ENCODE measurements around the gene ALK.

The ALK gene

GRCh38 chr2:29940706-29941105, 19.3 kb upstream of the ALK start:
- Histone ChIP-seq H3K27ac (ENCODE audit: extremely low read depth, low read depth, low read length) (no peak overlapping the region), H3K36me3 (ENCODE audit: control insufficient read depth in 2 of 2, insufficient read depth in 1 of 2, low read length in 2 of 2) (no peaks in the 10 kb centered on the region), H3K4me3 (ENCODE audit: low read depth, low read length) (no peak overlapping the region), H3K9me3 (ENCODE audit: control insufficient read depth, insufficient read depth, low read depth, low read length) (no peaks in the 10 kb centered on the region), H3K4me1 (ENCODE audit: control insufficient read depth, insufficient read depth, low read length) (no peaks in the 10 kb centered on the region)
- POLR2A ChIA-PET, result no interaction called here
- CTCF ChIA-PET, result interaction anchor here (0.7 kb wide), 1 partner anchor 160 kb away, joined by 3 read pairs; no protein-coding TSS in a partner anchor
- TF ChIP-seq HOXA7 (CRISPR knock-in tag; IDR thresholded peaks at IDR 0.05; ENCODE audit: borderline replicate concordance) (no peak), EGR2 (tag by site-specific recombination; IDR thresholded peaks at IDR 0.05; ENCODE audit: low read depth) (no peak), KLF16 (tag by site-specific recombination; IDR thresholded peaks at IDR 0.05) (no peak), ZBTB20 (tag by site-specific recombination; IDR thresholded peaks at IDR 0.05) (no peak), ZNF747 (tag by site-specific recombination; IDR thresholded peaks at IDR 0.05) (no peak), ZNF433 (tag by site-specific recombination; IDR thresholded peaks at IDR 0.05; ENCODE audit: low read depth) (no peak), ZNF423 (tag by site-specific recombination; IDR thresholded peaks at IDR 0.05) (no peak), KLF1 (tag by site-specific recombination; IDR thresholded peaks at IDR 0.05) (no peak), ZNF514 (tag by site-specific recombination; IDR thresholded peaks at IDR 0.05) (no peak)
- TF ChIP-seq, protein P1, sequence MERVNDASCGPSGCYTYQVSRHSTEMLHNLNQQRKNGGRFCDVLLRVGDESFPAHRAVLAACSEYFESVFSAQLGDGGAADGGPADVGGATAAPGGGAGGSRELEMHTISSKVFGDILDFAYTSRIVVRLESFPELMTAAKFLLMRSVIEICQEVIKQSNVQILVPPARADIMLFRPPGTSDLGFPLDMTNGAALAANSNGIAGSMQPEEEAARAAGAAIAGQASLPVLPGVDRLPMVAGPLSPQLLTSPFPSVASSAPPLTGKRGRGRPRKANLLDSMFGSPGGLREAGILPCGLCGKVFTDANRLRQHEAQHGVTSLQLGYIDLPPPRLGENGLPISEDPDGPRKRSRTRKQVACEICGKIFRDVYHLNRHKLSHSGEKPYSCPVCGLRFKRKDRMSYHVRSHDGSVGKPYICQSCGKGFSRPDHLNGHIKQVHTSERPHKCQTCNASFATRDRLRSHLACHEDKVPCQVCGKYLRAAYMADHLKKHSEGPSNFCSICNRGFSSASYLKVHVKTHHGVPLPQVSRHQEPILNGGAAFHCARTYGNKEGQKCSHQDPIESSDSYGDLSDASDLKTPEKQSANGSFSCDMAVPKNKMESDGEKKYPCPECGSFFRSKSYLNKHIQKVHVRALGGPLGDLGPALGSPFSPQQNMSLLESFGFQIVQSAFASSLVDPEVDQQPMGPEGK (tag by site-specific recombination; IDR thresholded peaks at IDR 0.05), result no peak

GRCh38 chr2:29936020-29936419, 14.6 kb upstream of the ALK start:
- ChIA-PET CTCF (interaction anchor here (1.2 kb wide), 1 partner anchor 14 kb away, joined by 4 read pairs; no protein-coding TSS in a partner anchor), POLR2A (no interaction called here)
- no peak overlapping the region for H3K4me3 ChIP-seq (ENCODE audit: low read depth, low read length)
- TF ChIP-seq ZFHX2 (tag by site-specific recombination; conservative IDR thresholded peaks at IDR 0.05) (no peak), ZNF677 (tag by site-specific recombination; IDR thresholded peaks at IDR 0.05) (no peak), ZNF623 (tag by site-specific recombination; IDR thresholded peaks at IDR 0.05) (no peak), ZNF311 (tag by site-specific recombination; IDR thresholded peaks at IDR 0.05; ENCODE audit: borderline replicate concordance) (no peak), IKZF3 (tag by site-specific recombination; IDR thresholded peaks at IDR 0.05) (no peak), ZSCAN23 (tag by site-specific recombination; IDR thresholded peaks at IDR 0.05) (no peak), ZNF654 (tag by site-specific recombination; IDR thresholded peaks at IDR 0.05; ENCODE audit: low read depth) (no peak), ZSCAN4 (tag by site-specific recombination; IDR thresholded peaks at IDR 0.05) (no peak), ELK4 (IDR thresholded peaks at IDR 0.05; ENCODE audit: borderline replicate concordance, low read depth, low read length) (no peak), ZBTB6 (tag by site-specific recombination; IDR thresholded peaks at IDR 0.05) (no peak), ZFP41 (tag by site-specific recombination; IDR thresholded peaks at IDR 0.05; ENCODE audit: borderline replicate concordance) (no peak)
- TF ChIP-seq, protein P1 (tag by site-specific recombination; IDR thresholded peaks at IDR 0.05), result no peak
- TF ChIP-seq, protein P2, sequence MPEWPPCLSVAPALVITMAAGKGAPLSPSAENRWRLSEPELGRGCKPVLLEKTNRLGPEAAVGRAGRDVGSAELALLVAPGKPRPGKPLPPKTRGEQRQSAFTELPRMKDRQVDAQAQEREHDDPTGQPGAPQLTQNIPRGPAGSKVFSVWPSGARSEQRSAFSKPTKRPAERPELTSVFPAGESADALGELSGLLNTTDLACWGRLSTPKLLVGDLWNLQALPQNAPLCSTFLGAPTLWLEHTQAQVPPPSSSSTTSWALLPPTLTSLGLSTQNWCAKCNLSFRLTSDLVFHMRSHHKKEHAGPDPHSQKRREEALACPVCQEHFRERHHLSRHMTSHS (tag by site-specific recombination; IDR thresholded peaks at IDR 0.05), result no peak
- no peak overlapping the region for H3K27ac ChIP-seq (ENCODE audit: extremely low read depth, low read depth, low read length)
- H3K4me1 ChIP-seq (ENCODE audit: control insufficient read depth, insufficient read depth, low read length), result no peaks in the 10 kb centered on the region
- H3K36me3 ChIP-seq (ENCODE audit: control insufficient read depth in 2 of 2, insufficient read depth in 1 of 2, low read length in 2 of 2), result no peaks in the 10 kb centered on the region
- no peaks in the 10 kb centered on the region for H3K9me3 ChIP-seq (ENCODE audit: control insufficient read depth, insufficient read depth, low read depth, low read length)

All from HEK293 (cell line).